ENCODE results near the gene RSRP1.
"Not testable (repeated sequence)": the region's sequence is repeated elsewhere in the genome, so short reads cannot be mapped to it uniquely, and the experiment has no call there.

Gene RSRP1

DNA sequence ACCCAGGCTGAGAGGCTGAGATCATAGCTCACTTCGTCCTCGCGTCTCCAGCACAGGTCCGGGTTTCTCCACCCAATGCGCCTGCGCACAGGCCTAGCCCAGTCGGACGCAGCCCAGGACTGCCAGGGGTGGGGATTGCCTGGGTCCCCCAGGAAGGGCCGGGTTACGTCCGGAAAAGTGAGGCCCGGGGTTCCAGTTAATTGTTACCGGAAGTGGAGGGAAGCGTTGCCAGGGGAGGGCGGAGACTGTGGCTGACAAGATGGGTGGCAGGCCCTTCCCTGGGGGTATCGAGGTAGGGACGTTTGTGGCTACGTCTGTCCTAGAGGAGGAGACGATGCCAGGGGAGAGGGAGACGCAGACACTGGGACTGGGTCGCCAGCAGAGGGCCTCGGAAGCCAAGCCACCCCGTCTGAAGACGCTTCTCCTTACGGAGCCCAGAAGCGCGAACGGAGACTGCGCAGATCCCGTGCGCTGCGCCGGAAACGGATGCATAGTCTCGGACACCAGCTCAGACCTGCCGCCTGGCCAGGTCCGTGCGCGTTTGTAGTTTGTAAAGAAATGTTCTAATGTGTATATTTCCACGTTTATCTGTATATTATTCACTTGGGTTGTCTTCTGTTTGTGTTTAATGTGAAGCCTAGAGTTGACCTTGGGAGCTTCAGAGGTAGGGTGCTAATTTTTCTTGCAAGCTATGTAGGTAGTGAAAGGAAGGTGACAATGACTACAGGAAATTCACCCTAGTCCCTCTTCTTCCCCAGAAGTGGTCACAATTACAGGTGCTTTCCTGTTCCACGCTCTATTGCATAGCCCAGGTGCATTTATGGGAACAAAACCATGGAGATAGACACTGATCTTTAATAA, 7.3 kb downstream of the RSRP1 start:
- peak; percentile 93 to 97 for DNase-seq
- peaks cover 77% of the 10 kb centered on the region for H3K4me1 Mint-ChIP-seq

DNA sequence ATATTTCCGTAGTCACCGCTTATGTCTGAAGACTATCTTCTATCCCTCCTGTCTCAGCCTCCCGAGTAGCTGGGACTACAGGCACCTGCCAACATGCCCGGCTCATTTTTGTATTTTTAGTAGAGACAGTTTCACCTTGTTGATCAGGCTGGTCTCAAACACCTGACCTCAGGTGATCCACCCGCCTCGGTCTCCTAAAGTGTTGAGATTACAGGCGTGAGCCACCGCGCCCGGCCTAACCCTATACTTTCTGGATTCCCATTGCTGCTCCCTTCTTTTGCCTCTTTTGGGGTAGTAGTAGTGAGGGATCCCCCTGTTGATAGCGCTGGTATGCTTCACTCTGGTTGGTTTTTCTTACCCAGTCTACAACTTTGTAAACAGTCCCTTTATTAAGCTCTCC, 9.2 kb downstream of the RSRP1 start:
- H3K27ac Mint-ChIP-seq: no peak overlapping the region
- no peaks in the 10 kb centered on the region for H3K9me3 Mint-ChIP-seq
- no peak for DNase-seq
- ATAC-seq: no peak
- peaks cover 70% of the 10 kb centered on the region for H3K4me1 Mint-ChIP-seq
- no peaks in the 10 kb centered on the region for H3K27me3 Mint-ChIP-seq
- H3K4me3 Mint-ChIP-seq: no peak overlapping the region

More for the DNA sequence above, 7.3 kb downstream of the RSRP1 start:
- no peaks in the 10 kb centered on the region for H3K9me3 Mint-ChIP-seq
- H3K27ac Mint-ChIP-seq: peak overlapping the region; percentile 90 to 95
- H3K4me3 Mint-ChIP-seq: peak overlapping the region; percentile 88 to 92
- H3K27me3 Mint-ChIP-seq: no peaks in the 10 kb centered on the region
- peak; percentile 95 for ATAC-seq

DNA sequence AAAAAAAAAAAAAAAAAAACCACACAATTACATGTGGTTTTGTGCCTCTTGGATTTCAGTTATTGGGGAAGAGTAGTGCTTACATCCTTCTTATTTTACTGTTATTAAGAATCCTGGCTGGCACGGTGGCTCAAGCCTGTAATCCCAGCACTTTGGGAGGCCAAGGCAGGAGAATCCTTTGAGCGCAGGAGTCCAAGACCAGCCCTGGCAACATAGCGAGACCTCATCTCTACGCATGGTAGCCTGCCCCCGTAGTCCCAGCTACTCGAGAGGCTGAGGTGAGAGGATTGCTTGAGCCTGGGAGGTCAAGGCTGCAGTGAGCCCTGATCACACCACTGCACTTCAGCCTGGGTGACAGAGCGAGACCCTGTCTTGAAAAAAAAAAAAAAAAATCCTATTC, 11.0 kb downstream of the RSRP1 start:
- not testable (repeated sequence) for H3K27me3 Mint-ChIP-seq, H3K4me3 Mint-ChIP-seq, ATAC-seq, H3K9me3 Mint-ChIP-seq, H3K27ac Mint-ChIP-seq, DNase-seq
- peaks cover 63% of the 10 kb centered on the region for H3K4me1 Mint-ChIP-seq

DNA sequence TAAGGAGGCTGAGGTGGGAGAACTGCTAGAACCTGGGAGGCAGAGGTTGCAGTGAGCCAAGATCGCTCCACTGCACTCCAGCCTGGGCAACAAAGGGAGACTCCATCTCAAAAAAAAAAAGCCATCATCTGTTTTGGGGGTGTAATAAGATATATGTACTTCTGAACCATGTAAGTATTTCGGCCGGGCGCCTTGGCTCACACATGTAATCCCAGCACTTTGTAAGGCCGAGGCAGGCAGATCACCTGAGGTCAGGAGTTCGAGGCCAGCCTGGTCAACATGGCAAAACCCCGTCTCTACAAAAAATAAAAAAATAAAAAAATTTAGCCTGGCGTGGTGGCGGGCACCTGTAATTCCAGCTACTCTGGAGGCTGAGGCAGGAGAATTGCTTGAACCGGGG, 11.8 kb downstream of the RSRP1 start:
- H3K27me3 Mint-ChIP-seq, DNase-seq, H3K9me3 Mint-ChIP-seq, H3K27ac Mint-ChIP-seq, H3K4me3 Mint-ChIP-seq, ATAC-seq: not testable (repeated sequence)
- H3K4me1 Mint-ChIP-seq: peaks cover 62% of the 10 kb centered on the region

DNA sequence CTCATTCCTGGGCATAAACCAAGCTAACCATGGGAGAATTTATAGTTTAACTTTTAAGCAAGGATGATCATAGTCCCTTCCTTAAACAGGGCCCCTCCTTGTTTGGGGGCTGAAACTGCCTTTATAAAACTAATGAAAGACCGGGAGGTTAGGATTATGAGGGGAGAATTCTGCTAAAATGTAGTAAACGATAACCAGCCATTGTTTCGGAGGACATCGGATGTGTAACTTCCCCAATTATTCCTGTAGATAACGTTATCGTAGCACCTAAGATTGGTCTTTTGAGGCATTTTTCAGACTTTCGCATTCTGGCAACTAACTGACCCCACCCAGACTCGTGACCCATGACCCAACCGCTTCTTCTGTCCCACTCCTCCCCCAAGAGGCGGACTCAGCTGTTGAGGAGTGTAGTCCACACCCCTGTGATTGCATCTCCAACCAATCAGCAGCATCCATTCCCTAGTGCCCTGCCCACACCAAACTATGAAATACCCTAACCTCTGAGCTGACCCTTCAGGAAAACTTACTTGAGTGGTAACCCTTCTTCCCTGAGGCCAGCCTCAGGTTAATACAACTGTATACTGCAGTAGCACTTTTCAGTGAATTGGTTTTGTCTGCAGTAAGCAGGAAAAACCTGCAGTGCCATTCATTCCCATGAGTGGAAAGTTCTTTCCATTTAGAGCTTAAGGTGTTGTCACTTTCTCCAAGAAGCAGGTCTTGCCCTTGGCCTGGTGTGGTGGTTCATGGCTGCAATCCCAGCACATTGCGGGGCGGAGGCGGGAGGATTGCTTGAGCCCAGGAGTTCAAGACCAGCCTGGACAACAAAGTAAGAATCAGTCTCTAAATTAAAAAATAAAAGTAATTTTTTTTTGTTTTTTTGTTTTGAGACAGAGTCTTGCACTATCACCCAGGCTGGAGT, 14.1 kb downstream of the RSRP1 start:
- ATAC-seq (peak; percentile 89), DNase-seq (peak; percentile 57 to 74)
- Mint-ChIP-seq H3K4me1 (peaks cover 60% of the 10 kb centered on the region), H3K27me3 (no peaks in the 10 kb centered on the region), H3K27ac (no peak overlapping the region), H3K9me3 (no peaks in the 10 kb centered on the region), H3K4me3 (no peak overlapping the region)

DNA sequence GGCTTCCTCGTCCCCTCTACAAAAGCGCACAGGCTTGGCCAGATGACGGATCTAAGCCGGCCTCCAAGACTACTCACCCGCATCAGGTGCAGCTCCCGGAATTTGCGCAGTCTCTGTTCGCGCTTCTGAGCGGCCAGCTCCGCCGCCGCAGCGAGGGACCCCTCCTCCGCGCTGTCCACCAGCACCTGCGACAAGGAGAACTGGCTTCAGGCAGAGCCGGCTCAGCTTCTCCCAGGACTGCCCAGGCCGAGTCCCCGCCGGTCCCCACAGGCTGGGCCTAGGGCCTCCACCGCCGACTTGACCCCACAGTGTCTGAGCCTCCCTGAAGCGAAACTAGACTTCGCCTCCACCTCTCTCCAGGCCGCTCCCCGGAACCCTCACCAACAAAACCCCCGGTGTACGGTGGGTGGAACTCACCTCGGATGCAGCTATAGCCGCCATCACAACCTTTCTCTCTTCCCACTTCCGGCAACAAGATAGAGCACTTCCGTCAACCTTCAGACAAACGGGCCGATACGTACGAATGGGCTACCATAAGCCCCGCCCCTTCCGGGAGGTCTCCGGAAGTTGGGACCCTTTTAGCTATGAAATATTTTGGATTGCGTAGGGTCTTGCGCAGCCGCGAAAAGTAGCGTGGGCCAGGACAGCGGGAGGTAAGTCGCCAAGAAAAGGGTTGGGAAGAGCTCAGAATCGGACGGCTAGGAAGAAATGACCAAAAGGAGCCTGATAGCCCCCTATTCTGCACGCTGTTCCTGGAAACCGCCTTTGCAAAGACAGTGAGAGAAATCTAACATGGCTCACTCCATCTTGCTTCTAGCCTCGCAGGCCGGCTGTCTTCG, 15.0 kb downstream of the RSRP1 start, which contains the start of gene SYF2:
Gene SYF2 (minus strand): TSS at position 476 of the 839 bp plus-strand sequence. CDS start 35 bp downstream, at position 441.
- no peak within 1 kb of the TSS for H3K27ac Mint-ChIP-seq
- H3K27me3 Mint-ChIP-seq: no peaks in the 10 kb centered on the region
- DNase-seq (peak; percentile 85 to 90), ATAC-seq (peak; percentile 97)
- H3K9me3 Mint-ChIP-seq: no peaks in the 10 kb centered on the region
- H3K4me3 Mint-ChIP-seq: no peak within 1 kb of the TSS
- H3K4me1 Mint-ChIP-seq: peaks cover 56% of the 10 kb centered on the region

DNA sequence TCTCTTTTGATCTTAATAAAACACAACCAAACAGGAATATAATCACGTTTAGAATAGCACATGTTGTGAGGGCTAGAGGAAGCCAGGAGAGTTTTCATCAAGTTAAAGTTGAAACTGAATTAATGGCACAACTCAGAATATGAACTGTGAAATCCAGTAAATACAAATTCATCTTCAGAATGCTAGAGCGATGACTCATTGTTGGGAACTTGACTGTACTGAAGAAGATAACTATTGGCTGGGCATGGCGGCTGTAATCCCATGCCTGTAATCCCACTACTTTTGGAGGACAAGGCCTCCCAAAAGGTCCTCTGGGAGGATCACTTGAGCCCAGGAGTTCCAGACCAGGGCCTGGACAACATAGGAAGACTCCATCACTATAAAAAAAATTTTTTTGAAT, 23.8 kb downstream of the RSRP1 start:
- DNase-seq (no peak), ATAC-seq (no peak)
- H3K4me1 Mint-ChIP-seq: peaks cover 7% of the 10 kb centered on the region
- no peaks in the 10 kb centered on the region for H3K9me3 Mint-ChIP-seq
- H3K27ac Mint-ChIP-seq: no peak overlapping the region
- H3K4me3 Mint-ChIP-seq: no peak overlapping the region
- no peaks in the 10 kb centered on the region for H3K27me3 Mint-ChIP-seq

DNA sequence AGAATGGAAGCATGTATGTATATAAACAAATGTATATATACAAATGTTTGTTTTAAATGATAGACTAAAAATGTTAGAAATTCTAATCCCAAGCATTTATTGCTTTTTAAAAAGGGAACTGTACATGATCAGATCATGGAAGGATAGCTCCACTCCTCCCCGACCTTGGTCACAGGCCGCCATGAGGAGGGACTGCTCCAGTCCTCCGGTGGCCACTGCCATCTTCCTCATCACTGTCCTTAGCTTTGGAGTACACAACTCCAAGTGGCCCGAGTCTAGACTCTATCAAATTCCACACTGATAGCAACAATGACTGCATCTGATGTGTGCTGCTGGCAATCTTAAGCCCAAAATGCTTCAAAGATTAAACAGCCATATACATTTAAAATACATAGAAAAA, 24.6 kb downstream of the RSRP1 start:
- Mint-ChIP-seq H3K4me3 (no peak overlapping the region), H3K4me1 (no peaks in the 10 kb centered on the region), H3K9me3 (no peaks in the 10 kb centered on the region), H3K27ac (no peak overlapping the region), H3K27me3 (no peaks in the 10 kb centered on the region)
- DNase-seq (no peak), ATAC-seq (no peak)

DNA sequence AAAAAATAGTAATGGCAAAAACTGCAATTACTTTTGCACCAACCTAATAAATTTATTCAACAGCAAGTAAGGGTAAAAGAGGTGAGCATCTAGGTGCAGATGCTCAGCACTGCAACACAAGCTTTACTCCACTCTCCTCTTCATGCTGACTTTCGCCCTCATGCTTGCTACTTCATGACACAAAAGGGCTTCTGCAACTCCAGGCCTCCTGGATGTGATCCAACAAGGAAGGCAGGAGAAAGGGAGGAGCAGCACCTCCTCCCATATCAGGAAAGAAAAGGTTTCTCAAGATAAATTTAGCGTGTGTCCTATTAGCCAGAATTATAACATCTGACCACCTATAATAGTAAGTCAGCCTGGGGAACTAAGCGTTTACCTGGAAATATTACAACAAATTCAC, 26.6 kb downstream of the RSRP1 start:
- ATAC-seq: no peak
- Mint-ChIP-seq H3K9me3 (no peaks in the 10 kb centered on the region), H3K4me1 (no peaks in the 10 kb centered on the region), H3K27ac (no peak overlapping the region), H3K4me3 (no peak overlapping the region), H3K27me3 (no peaks in the 10 kb centered on the region)
- DNase-seq: no peak

DNA sequence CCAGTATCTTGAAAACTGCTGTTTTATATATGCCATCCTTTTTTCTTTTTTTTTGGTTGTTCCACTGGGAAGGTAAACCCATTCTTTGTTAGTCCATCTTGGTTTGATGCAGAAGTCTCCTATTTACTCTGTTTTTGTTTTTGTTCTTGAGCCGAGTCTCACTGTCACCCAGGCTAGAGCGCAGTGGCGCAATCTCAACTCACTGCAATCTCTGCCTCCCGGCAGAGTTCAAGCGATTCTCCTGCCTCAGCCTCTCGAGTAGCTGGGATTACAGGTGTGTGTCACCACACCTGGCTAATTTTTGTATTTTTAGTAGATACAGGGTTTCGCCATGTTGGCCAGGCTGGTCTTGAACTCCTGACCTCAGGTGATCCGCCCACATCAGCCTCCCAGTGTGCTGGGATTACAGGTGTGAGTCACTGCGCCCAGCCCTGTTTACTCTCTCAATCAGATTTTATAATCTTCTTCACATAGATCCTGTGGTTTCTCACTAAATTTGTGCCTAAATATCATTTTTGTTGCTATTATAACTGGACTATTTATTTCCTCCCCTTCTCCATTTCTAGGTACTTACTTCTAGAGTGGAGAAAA, 27.5 kb downstream of the RSRP1 start:
- ATAC-seq: no peak
- Mint-ChIP-seq H3K9me3 (no peaks in the 10 kb centered on the region), H3K27ac (peak overlapping the region in 1 of 2 donors; percentile 8), H3K4me3 (no peak overlapping the region), H3K4me1 (no peaks in the 10 kb centered on the region), H3K27me3 (no peaks in the 10 kb centered on the region)
- DNase-seq: no peak

DNA sequence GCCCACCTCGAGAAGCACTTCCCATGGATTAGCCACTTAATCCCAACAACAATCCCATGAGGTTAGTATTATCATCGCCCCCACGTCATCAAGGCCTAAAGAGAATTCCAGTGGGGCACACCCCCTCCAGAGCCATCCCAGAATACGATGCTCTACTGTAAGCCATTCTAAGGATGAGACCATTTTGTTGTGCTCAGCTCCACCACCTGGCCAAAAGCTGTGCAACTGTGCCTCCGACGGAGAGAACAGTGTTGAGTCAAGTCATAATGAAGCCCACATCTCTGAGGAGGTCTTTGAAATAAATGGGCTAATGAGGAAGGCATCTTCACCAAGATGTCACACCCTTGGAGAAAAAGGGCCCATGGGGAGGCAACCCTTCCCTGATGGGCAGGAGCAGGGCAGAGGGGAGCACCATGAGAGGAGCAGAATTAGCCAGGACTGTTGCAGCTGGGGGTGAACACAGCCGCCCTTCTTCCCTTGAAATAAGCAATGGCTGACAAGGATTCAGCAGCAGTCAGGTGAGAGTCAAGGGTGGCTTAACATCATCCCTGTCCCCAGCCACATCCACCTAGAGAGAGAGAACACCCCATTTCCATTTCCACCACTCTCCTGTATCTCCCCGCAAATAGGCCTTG, 29.5 kb downstream of the RSRP1 start:
- ATAC-seq (no peak), DNase-seq (no peak)
- no peaks in the 10 kb centered on the region for H3K4me1 Mint-ChIP-seq
- no peaks in the 10 kb centered on the region for H3K9me3 Mint-ChIP-seq
- no peaks in the 10 kb centered on the region for H3K27me3 Mint-ChIP-seq
- H3K27ac Mint-ChIP-seq: no peak overlapping the region
- H3K4me3 Mint-ChIP-seq: no peak overlapping the region

DNA sequence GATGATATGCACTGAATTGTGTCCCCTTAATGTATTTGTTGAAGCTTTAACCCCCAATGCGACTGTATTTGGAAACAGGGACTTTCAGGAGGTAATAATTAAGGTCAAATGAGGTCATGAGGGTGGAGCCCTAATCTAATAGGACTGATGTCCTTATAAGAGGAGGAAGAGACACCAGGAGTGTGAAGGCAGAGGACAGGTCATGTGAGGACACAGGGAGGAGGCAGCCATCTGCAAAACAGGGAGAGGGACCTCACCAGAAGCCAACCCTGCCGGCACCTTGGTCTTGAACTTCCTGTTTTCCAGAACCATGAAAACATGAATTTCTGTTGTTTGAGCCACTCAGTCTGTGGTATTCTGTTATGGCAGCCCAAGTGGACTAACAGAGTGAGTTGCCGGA, 30.2 kb downstream of the RSRP1 start:
- no peak overlapping the region for H3K27ac Mint-ChIP-seq
- DNase-seq (no peak), ATAC-seq (no peak)
- no peak overlapping the region for H3K4me3 Mint-ChIP-seq
- no peaks in the 10 kb centered on the region for H3K27me3 Mint-ChIP-seq
- H3K4me1 Mint-ChIP-seq: no peaks in the 10 kb centered on the region
- H3K9me3 Mint-ChIP-seq: no peaks in the 10 kb centered on the region

DNA sequence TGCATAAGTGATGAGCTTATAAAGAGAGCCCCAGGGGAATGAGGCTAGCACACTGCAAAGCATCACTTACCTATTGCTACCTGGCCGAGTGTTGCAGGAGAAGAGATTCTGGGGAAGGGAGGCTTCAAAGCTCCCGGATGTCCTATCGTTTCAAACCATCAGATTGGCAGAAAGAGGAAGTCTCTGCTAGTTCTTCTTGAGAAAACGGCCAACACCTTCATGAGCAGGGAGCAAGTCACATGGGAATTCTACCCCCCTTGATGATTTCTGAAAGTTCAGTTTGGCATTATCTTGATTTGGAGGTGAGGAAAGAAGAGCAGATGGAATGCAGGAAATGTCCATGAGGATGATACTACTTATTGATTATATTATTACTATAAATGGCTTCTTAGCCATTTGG, 31.1 kb downstream of the RSRP1 start:
- Mint-ChIP-seq H3K27me3 (no peaks in the 10 kb centered on the region), H3K27ac (no peak overlapping the region), H3K9me3 (no peaks in the 10 kb centered on the region), H3K4me3 (no peak overlapping the region), H3K4me1 (no peaks in the 10 kb centered on the region)
- ATAC-seq: no peak
- DNase-seq: no peak

DNA sequence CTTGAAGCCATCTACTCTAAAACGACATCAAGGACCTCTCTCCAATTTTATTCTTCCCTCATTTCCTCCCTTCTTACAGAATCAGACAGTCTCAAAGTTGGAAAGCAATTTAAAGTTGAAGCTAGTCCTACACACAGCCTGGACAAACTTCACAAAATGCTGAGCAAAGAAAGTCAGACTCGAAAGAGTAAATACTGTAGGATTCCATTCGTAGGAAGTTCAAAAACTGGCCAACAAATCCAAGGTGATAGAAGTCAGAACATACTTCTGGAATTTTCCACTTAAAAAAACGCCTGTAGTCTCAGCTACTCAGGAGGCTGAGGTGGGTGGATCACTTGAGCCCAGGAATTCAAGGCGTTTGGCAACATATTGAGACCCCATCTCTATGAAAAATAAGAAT, 34.5 kb downstream of the RSRP1 start:
- H3K9me3 Mint-ChIP-seq: no peaks in the 10 kb centered on the region
- no peaks in the 10 kb centered on the region for H3K4me1 Mint-ChIP-seq
- DNase-seq: no peak
- H3K4me3 Mint-ChIP-seq: no peak overlapping the region
- ATAC-seq: no peak
- peaks cover 13% of the 10 kb centered on the region for H3K27me3 Mint-ChIP-seq
- no peak overlapping the region for H3K27ac Mint-ChIP-seq

Measured in stimulated activated naive CD8-positive, alpha-beta T cell treated with anti-CD3 and anti-CD28 coated beads, Interleukin-15, amount 100 ng/mL, for 72 hours (primary cell).